Erythroblast (primary cell): ENCODE results near the gene ACVR2A.

Source experiments
- GATA1 ChIP-seq: IDR thresholded peaks from 2 replicates; pipeline ENCODE4 v1.6.1; 2011; ENCODE audit warnings: low read depth, mild to moderate bottlenecking, control low read depth, low read length, moderate library complexity
- POLR2A ChIP-seq: IDR thresholded peaks from 2 replicates; pipeline ENCODE4 v1.6.1; 2011; ENCODE audit warnings: mild to moderate bottlenecking, low read length

DNA sequence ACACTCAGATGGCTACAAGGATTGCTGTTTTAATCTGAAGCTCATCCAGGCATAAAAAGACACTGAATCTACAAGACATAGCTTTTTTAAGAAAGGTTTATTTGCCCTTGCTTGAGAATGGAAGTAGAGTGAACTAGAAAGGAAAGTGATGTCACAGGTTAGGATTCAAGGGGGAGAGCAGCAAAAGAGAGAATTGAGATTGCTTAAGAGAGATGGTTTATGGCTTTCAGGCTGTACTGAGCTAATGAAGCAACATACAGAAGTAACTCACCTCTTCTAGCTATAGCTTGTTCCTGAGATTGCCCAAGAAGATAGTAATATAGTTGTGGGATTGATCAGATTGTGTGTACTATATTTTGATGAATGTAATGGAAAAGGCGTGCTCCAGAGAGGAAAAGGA lies 26.1 kb upstream of the ACVR2A start:
- no peak for TF ChIP-seq POLR2A
- TF ChIP-seq GATA1, result no peak
